NCI-H748 (cell line): ENCODE measurements around the gene ARL11.
"Not testable (repeated sequence)": the region's sequence is repeated elsewhere in the genome, so short reads cannot be mapped to it uniquely, and the experiment has no call there.

Experiments
- DNase-seq: peaks from one replicate; lab custom pipeline; 2025; ENCODE audit not compliant: unreplicated experiment; lab: John Stamatoyannopoulos, UW

The ARL11 gene

DNA sequence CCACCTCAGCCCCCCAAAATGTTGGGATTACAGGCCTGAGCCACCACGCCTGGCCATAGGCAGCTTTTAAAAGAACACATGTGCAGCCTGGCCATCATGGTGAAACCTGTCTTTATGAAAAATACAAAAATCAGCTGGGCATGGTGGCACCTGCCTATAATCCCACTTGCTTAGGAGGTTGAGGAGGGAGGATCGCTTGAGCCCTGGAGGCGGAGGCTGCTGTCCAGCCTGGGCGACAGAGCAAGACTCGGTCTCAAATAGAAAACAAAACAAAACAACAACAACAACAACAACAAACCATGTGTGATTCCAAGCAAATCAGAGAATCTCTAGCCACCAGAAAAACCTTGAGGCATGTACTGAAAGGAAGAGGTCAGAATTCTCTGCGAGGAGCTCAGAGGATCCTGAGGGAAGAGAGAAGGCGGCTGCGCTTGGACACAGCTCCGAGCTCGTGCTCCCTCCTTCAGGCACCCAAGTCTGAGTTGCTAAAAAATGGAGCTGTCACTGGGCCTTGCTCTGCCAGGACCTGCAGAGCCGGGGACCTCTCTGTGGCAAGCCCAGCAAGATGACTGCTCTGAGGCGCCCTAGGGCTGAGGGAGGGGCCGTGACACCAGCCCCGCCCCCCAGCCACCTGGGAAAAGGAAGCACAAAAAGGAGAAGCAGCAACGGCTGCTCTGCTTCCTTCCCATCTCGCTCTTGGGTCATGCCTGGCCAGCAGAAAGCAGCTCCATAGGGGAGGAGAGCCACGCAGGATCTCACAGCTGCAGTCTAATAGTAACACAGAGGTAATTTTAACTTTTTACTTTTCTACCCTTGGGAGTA lies at the start of gene ARL11:
Gene ARL11 (plus strand): TSS at position 677 of the 822 bp plus-strand sequence. CDS start 1,941 bp downstream, outside the sequence.
- no peak for DNase-seq

GRCh38 chr13:49579501-49579900 lies 48.8 kb upstream of the ARL11 start:
- no peak for DNase-seq

GRCh38 chr13:49580980-49581680 lies 47.2 kb upstream of the ARL11 start:
- DNase-seq: no peak

DNA sequence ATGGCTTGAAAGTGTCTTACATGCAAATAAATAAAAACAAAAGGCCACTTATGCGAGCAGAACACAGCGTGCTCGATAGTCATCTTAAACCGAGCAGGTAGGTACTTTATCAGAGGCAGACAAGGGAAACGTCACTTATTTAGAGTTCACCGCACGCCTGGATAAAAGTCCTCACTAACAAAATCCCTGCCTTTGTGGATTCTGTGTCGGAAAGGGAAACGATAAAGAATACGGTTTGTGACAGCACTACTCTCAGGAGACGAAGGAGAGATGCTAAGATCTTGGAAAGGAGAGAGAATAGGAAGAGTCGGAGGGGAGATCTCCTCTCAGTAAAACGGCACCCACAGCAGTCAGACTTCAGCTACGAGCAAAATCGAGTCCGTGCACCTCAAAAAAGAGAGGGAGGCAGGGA lies 43.5 kb upstream of the ARL11 start:
- DNase-seq: peak; percentile 45

GRCh38 chr13:49585220-49586157 lies 42.8 kb upstream of the ARL11 start, which contains the start of gene RCBTB1:
Gene RCBTB1, minus strand, starts transcription at chr13:49585558. Its CDS starts 18,279 bp downstream, at chr13:49567279.
- peak; percentile 83 for DNase-seq

GRCh38 chr13:49586717-49587116 lies 41.6 kb upstream of the ARL11 start:
- no peak for DNase-seq

- DNase-seq: no peak
These were observed 40.9 kb upstream of the ARL11 start for GRCh38 chr13:49587311-49587847.

GRCh38 chr13:49590714-49591113 lies 37.6 kb upstream of the ARL11 start:
- DNase-seq: not testable (repeated sequence)

- not testable (repeated sequence) for DNase-seq
These were observed 34.4 kb upstream of the ARL11 start for GRCh38 chr13:49593876-49594275.

DNA sequence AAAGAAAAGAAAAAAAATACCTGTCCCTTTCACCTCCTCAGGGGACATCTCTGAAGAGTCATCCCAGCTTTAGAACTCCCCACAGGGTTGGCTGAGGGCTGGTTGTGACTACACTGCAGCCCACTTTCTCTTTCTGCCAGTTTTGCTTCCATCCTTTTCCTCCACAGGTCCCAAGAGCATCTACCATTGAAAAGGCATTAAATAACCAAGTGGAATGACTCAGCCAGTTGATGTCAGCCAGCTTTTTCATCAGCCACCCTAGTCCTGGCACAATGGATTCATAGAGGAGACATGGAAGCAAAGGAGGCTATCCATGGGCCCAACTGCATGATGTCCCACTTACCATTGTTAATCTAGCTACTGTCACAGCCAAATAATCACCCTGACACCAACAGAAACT lies 33.7 kb upstream of the ARL11 start:
- no peak for DNase-seq

GRCh38 chr13:49596221-49596620 lies 32.1 kb upstream of the ARL11 start:
- no peak for DNase-seq

DNA sequence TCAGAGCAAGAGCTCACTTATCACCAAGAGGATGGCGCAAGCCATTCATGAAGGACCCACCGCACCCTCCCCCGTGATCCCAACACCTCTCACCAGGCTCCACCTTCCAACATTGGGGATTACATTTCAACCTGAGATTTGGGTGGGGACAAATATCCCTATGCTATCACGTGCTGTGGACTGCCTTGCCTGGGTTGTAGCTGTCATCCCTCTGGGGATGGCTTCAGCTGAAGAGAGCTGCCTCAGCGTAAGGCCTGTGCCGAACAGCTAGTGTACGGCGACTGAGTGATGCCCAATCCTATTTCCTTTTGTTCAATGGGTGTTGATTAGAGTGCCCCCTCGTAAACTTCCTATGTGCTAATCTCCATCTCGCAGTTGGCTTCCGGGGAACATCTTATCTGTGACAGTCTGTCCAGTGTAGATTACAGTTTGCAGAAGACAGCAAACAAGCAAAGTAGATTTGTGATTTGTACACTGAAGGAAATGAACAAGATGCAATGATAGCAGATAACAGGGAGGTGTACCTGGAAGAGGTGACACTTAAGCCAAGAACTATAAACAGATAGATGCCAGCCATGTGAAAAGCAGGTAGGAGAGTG lies 31.2 kb upstream of the ARL11 start:
- DNase-seq: no peak

DNA sequence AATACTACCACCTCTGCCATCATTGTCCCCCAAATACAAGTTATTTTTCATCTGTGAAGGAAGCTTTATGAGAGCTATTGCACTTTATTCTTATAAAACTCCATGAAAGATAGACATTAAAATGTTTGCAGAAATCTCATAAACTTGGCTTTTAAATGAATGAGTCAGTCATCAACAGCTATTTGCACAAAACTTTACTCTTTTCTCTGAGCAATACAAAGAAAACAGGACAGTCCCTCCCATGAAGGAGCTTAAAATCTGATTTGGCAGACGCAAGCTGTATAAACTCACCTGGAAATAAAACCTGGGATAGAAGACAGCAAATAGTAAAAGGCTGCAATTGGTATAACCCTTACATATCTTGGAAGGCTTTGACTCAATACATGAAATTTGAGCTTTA lies 26.3 kb upstream of the ARL11 start:
- no peak for DNase-seq

DNA sequence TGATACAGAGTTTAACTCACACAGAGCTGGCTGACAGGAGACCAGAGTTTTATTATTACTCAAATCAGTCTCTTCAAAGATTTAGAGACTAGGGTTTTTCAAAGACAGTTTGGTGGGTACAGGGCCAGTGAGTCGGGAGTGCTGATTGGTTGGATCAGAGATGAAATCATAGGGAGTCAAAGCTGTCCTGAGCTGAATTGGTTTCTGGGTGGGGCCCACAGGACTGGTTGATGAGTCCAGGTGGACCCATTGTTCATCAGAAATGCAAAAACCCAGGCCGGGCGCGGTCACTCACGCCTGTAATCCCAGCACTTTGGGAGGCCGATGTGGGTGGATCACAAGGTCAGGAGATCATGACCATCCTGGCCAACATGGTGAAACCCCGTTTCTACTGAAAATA lies 25.7 kb upstream of the ARL11 start:
- not testable (repeated sequence) for DNase-seq

DNA sequence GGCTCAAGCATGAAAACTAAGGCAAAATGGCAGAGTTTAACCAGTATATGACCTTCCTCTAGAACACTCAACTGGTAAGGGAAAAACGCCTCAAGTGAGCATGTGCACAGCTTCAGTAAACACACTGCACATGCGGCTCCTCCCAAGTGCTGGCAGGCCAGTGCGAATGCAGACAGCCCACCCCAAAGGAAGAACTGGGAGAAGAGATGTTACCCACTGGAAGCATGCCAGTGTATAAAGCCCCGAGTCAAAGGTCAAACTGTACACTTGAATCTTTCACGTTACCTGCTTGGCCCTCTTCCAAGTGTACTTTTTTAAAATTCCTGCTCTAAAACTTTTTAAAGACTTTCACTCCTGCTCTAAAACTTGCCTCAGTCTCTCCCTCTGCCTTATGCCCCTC lies 23.7 kb upstream of the ARL11 start:
- no peak for DNase-seq

DNA sequence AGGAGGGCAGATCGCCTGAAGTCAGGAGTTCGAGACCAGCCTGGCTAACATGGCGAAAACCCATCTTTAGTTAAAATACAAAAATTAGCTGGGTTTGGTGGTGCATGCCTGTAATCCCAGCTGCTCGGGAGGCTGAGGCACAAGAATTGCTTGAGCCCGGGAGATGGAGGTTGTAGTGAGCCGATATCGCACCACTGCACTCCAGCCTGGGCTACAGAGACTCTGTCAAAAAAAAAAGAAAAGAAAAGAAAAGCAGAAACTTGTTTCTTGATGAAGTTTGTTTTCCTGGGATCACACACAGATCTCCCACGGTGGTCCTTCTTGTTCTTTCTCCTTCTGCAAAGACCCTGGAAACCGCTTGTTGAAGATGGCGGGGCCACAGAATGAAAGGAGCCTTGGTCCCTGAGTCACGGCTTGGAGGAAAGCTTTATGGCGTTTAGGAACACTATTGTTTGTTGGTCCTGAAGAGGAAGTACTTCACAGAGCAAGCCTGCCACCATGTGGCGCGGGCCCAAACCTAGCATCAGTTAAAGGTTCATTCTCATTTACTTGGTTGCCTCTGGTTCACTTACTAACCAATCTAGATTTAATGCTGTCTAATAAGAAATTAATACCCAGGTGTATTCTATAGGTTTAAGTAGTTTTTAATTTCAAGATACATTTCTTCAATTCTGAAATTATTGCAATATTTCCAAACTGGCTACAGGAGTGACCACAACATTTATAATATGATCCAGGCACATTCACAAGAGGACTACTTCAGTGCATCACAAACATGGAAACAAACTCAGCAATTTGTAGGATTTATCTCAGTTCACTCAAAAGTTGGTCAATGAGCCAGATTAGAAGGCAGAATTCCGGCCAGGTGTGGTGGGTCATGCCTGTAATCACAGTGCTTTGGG lies 21.3 kb upstream of the ARL11 start:
- peak; percentile 91 for DNase-seq

- no peak for DNase-seq
These were observed 20.5 kb upstream of the ARL11 start for GRCh38 chr13:49607761-49608160.

DNA sequence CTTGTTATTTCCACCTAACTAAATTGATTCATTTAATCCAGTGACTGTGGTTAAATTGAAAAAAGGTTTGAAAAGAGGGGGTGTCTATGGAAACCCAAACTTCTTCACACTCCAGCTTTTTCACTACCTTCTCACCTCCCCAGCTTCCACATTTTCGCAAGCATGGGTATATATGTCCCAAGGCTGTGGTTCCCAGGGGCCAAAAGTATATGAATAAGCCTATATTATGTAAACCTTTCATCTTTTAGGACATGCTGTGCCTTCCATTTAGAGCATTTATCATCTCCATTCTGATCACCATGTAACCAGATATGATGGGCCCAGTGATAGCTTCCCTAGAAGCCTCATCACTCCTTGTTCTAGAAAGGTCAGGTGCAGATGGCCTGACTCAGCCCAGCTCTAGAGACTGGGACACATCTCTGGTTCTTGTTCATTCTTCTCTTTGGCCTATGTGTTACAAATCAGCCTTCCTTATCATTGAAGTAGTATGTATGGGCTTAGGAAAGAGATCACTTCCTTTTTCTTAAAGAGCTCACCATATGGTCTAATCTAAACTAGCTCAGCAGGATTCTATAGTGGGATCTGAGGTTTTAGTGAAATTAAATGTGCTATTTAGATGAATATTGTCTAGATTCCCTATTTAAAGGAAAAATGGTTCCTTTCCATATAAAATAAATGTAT lies 19.5 kb upstream of the ARL11 start:
- DNase-seq: no peak

DNA sequence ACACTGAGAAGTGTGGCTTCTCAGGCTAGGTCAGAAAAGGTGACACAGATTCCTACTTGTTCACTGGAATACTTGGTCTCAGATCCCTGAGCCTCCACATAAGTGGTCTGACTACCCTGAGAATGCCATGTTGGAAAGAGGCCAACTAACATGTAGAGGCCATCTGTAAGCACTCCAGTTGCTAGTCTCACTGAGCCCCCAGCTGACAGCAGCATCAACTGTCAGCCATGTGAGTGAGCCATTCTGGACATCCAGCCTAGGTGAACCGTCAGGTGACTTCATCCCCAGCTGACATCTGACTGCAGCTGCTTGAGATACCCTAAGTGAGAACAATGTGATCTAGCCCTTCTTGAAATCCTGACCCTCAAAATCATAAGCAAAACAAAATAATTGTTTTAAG lies 18.1 kb upstream of the ARL11 start:
- DNase-seq: peak; percentile 73
